GM12864 (cell line): Measurements from ENCODE around the gene ANKH.

Experiments
- DNase-seq: peaks from one replicate; pipeline ENCODE4 v3.0.0-alpha.2; 2011; ENCODE audit warnings: low read depth
- H3K4me3 ChIP-seq: 2 replicates; pipeline ENCODE4 v1.5.1; 2011; ENCODE audit warnings: mild to moderate bottlenecking, low read depth, low read length, control low read depth
- CTCF ChIP-seq: IDR thresholded peaks from 2 replicates; pipeline ENCODE4 v1.5.1; 2011; ENCODE audit warnings: low read depth, mild to moderate bottlenecking, moderate library complexity, low read length, control low read depth, inconsistent platforms; ENCODE audit errors: missing control alignments

ANKH gene

GRCh38 chr5:14816374-14816998, 55.1 kb downstream of the ANKH start:
- no peak overlapping the region for H3K4me3 ChIP-seq
- DNase-seq, result no peak
- TF ChIP-seq CTCF, result no peak

- DNase-seq, result no peak
- TF ChIP-seq CTCF, result no peak
These were observed 57.8 kb downstream of the ANKH start for GRCh38 chr5:14813747-14814146.

GRCh38 chr5:14812166-14812565, 59.4 kb downstream of the ANKH start:
- no peak for TF ChIP-seq CTCF
- H3K4me3 ChIP-seq, result no peak overlapping the region
- DNase-seq, result no peak

More at GRCh38 chr5:14813747-14814146, 57.8 kb downstream of the ANKH start:
- no peak overlapping the region for H3K4me3 ChIP-seq

GRCh38 chr5:14810928-14811572, 60.5 kb downstream of the ANKH start:
- no peak overlapping the region for H3K4me3 ChIP-seq
- TF ChIP-seq CTCF, result no peak
- DNase-seq, result no peak

GRCh38 chr5:14810282-14810681, 61.3 kb downstream of the ANKH start:
- TF ChIP-seq CTCF, result no peak
- peak overlapping the region; percentile 18; the same call in 1 of the 2 replicates for H3K4me3 ChIP-seq
- DNase-seq, result no peak

- TF ChIP-seq CTCF, result no peak
- H3K4me3 ChIP-seq, result peak overlapping the region; percentile 33
- DNase-seq, result peak; percentile 89
These were observed 62.0 kb downstream of the ANKH start for GRCh38 chr5:14809369-14810155.
